GM18868 (cell line): ENCODE measurements around the gene CACNA2D3.

Experiments used
- ATAC-seq: cut with Tn5 transposase; IDR thresholded peaks from one replicate; pipeline ENCODE4 v1.9.1; 2021; ENCODE audit warnings: mild to moderate bottlenecking, moderate library complexity; ENCODE audit not compliant: unreplicated experiment

CACNA2D3 gene

DNA sequence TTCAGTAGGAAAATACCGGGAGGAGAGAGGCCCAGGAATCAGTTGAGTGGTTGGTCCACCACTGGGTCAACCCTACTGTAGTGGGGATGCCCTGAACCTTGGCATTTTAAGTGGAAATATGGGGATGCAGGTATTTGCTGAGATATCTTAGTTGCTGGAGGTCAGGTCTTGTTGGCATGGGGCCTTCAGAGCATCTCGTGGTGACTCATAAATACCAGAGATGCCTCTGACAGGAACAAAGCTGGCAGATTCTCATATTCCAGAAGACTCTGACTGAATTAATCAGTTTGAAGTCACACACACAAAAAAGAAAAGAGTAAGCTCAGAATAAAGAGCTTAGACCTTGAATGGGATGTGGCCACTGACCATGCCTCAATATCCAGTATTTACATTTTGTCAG is 91.6 kb downstream of the CACNA2D3 start:
- ATAC-seq = no peak

DNA sequence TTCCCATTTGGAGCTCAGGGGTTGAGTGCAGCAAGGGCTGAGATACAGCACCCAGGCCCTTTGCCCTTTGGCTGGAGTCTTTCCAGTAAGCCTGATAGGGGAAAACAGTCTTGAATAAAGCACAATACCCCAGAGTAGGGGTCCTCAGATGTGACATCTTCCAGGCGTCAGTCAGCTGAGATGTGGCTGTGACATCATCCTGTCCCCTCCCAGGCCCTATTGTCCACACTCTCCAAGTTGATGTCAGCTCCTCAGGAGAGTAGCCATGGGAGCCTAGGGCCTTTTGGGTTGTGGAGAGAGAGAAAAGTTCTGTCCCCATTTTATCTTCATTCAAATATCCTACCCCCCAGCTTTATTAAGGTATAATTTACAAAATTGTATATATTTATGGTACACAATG is 92.5 kb downstream of the CACNA2D3 start:
- no peak for ATAC-seq

DNA sequence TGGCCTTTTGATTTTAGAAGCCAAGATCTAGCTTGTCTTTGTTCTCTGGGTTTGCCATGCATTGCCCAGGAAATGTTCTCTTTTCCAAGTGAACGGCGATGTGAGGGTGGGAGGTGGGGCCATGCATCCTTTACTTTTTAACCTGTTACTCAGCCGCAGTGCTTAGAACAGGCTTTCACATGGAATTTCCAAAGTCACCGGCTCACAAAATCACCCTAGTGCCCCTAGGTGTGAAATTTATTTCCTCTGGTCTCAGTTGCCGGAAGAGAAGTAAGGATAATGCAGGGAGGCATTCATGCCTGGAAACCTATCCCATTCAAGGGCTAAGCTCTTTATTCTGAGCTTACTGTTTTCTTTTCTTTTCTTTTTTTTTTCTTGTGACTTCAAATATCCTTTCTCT is 93.2 kb downstream of the CACNA2D3 start:
- no peak for ATAC-seq

DNA sequence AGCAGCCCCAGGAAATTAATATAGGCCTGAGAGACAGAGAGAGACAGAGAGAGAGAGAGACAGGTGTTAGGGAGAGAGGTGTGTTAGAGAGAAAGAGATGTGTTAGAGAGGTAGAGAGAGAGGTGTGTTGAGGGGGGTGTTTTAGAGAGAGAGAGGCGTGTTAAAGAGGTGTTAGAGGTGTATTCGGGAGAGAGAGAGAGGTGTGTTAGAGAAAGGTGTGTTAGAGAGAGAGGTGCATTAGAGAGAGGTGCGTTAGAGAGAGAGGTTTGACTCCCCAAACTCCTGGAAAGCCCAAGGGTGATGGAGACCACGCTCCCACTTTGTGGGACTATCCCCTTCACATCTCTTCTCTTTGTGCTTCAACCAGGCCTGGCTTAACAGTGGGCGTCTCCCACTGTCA is 95.5 kb downstream of the CACNA2D3 start:
- ATAC-seq = no peak

DNA sequence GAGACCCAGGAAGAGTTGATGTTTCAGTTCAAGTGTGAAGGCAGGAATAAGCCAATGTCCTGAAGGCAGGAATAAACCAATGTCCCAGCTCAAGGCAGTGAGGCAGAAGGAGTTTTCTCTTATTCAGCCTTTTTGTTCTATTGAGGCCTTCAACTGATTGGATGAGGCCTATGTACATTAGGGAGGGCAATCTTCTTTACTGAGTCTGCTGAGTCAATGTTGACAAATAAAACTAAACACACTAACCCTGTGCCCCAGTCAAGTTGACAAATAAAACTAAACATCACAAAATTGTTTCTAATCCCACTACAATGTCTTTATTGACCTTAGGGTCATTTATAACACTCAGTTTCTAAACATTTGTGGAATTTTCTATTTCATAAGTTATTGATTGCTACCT is 100.0 kb downstream of the CACNA2D3 start:
- ATAC-seq = no peak

DNA sequence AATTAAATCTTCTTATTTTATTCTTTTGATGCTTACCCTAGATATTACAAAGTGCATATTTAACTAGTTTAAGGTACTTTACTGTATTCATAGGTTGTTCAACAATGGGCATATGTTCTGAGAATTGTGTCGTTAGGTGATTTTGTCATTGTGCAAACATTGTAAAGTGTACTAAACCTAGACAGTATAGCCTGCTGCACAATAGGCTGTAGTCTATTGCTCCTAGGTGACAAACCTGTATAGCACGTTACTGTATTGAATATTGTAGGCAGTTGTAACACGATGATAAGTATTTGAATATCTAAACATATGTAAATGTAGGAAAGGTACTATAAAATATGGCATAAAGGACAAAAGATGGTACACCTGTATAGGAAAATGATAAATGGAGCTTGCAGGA is 100.7 kb downstream of the CACNA2D3 start:
- no peak for ATAC-seq

DNA sequence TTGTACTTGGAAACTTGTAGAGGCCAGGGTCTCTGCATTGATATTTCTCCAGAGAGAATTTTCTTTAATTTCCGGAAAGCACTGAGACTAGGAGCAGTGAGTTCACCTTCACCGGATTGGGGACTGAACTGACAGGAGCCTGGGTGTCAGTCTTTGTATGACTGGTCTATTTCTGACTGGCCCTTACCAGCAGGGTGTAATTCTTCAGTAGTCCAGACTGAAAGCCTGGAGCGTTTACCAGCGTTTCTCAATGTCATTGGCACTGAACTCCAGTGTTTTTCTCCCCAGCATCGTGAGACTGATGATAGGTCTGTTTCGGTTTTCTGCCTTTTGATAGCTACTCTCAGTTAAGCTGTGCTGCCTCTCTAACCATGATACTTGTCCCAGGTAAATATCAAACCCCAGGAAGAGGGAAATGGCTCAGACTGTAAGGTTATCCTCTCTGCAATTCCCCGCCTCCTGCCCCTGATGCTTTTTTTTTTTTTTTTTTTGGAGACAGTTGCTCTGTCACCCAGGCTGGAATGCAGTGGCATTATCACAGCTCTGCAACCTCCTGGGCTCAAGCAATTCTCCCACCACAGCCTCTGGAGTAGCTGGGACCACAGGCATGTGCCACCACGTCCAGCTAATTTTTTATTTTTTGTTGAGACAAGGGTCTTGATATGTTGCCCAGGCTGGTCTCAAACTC is 103.6 kb downstream of the CACNA2D3 start:
- no peak for ATAC-seq

DNA sequence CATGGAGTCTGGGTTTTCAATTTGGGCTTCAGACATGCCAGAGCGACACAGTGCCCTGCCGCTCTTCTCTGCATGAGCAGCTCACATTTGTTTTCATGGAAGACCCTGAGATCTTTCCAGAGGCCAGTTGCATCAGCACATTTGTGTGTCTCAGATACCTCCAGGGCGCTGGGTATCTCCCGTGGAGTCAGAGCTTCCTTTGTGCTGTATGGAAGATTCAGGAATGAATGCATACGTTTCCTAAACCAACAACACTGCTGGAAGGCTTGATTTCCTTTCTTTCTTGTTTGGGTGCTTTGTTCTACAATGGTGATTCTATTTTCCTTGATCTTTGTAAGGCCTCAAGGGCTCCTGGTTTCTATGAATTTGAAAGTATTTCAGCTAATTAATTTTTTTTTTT is 106.5 kb downstream of the CACNA2D3 start:
- no peak for ATAC-seq

DNA sequence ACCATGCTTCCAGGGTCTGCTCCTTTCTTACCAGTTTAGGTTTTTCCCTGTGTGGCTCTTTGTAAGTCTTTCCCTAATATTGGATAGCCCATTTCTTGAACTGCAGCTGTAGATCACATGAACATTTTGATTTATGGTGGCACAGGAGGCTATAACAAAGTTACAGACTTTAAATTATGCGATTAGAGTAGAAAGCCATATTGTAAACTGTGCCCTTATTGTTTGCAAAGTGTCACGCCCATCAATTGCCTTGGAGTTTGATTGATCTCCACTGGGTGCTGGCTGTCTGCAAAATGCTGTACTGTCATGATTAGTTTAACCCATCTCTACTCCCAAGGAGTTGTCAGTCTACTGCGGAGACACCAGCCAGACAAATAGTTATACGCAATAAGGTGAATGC is 110.3 kb downstream of the CACNA2D3 start:
- no peak for ATAC-seq

DNA sequence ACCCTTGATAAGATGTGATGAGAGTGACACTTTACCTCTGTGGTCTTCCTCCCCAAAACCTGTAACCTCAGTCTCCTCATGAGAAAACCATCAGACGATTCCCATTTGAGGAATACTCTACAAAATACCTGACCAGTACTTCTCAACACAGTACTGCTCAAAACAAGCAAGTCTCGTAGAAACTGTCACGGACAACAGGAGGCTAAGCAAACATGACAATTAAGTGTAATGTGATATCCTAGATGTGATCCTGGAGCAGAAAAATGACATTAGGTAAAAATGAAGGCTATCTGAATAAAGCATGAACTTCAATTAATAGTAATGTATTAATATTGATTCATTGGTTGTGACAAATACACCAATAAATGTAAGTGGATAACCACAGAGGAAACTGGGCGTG is 113.6 kb downstream of the CACNA2D3 start:
- ATAC-seq = no peak

DNA sequence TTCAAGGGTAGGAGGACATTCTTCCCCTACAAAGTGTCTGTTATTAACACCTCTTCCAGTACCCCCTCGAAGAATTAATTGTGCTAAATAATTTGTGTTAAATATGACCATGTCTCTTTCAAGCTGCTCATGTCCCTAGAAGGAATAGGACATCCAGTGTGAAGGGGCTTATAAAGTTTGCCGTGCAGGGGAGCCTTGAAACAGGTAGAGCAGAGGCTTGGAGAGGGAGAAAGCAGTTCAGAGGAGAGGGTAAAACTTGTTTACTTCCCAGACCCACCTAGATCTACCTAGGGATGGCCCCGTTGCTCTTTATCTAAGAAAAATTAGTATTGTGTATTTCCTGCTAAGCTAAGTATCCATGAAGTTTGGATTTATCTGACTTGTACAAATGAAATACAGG is 114.8 kb downstream of the CACNA2D3 start:
- no peak for ATAC-seq

DNA sequence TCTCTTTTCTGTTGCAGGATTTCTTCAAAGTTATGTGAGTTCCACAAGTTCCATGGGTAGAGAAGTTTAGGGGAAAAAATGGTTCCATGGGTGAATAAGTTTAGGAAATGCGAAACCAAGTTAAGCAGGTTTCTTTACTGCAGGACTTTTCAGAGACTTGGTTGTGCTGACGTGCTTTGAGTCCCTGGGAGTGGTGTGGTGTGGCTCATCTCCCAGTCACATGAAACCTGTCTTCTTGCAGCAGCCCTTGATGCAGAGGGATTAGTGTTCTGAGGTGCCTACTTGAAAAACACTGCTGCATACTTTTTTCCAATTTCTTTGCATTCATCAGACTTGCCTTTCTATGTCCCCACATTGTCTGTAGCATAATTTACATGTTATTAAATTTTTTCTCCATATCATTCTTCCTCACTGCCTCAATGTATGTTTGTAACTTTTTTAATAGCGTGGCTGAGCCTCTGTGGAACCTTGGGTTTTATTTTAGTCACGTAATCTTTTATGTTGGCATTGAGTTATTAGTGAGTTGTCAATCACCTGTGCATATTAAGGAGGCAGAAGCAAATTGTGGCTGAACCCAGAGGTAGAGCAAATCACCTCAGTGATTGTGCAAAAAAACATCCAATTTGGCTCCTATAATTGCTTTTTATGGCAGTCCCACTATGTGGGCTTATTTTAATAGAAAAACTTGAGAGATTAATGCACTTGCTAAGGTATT is 115.6 kb downstream of the CACNA2D3 start:
- no peak for ATAC-seq

DNA sequence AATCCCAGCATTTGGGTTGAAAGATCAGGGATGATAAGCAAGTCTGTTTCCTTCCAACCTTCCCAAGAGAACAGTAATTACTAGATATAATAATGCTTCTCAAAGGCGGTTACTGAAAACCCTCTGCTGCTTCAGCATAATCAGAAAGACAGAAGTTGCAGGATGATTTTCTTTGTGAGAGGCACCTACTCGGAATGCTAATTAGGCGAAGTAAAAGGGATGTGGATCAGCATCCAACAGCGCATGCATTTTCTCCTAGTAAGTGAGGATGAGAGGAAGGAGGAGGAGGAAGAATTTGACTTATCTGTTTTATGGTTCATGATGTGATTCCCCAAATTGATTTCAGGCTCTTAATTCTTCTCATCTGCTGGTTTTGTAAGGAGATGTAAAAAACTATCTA is 118.0 kb downstream of the CACNA2D3 start:
- ATAC-seq = no peak

DNA sequence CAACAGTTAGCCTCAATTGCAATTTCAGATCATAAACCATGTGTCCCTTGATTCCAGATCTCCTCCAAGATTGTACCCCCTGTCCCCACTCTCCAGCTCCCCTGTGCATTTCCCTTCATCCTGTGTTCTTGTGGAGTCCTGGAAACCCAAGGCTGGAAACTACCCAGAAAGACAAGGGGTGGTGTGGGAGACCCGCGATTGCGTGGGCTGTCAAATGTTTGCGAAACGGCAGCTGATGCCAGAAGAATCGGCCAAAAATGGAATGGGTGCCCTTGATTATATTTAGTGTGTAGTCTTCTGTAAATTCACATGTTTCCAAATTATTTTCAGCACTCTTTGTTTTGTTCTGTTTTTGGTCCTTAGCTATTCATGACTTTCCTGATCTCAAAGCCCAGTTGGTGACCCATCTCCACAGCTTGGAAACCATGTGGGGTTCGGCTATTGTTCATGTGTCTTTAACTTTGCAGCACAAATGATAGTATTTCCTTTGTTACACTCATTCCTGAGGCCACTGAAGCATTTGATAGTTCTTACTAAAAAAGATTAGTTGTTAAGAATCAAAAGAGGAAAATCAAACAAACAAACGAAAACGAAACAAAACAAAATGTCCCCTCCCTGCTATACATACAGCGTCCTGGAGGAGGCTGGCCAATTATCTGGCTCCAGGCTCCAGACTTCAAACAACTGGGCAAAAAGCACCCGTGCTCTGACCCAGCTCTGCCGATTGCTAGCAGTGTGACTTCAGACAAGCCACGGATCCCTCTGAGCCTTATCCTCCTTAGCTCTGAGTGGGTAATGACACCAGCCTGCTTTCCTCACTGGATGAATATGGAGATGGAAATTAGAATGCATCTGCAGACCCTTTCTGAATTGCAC is 120.9 kb downstream of the CACNA2D3 start:
- no peak for ATAC-seq

DNA sequence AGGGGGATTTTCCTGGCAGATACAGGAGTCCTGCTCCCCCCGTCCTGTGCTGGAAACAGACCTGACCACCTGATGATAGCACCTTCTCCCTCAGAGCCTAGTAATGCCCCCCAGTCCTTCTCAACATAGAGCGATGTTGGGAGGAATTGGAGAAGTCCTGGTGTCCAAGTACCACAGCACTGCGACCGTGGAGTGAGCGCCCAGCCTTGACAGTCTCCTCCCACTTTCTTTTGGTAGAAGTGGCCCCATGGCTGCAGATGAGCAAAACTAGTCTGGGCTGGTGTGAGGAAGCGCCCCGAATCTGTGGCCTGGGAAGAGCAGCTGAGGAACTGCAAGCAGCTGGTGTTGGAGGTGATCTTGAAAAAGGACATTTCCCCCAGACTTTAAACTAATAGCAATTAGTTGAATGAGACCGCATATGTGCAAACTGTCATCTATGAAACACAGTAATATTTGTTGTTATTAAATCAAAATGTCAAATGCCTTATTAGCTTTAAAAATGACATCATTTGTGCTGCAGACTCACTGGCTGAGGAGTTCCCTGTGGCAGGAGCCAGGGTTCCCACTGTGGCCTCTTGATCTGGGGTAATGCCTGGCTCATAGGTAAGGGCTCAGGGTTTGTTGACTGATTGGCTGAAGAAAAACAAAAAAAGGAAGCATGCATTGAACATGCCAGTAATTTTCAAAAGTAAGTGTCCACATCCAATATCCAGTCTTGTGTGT is 121.8 kb downstream of the CACNA2D3 start:
- no peak for ATAC-seq

DNA sequence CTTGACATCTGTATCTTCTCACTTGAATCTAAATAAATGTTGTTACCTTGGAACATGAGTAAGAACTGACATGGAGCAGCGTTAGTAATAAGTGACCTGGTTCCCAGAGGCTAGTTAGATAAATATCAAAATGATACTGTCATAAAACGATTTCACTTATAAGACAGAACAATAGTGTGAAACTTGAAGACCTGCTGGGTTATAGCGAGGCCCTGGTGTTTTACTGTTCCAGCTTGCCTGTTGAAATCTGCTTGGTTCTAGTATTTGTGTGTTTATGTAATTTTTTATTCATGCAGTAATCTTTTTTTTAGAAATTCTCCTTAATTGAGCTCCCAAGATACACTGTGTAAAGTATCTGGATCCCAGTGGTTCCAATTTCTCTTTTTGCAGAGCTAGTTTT is 129.4 kb downstream of the CACNA2D3 start:
- no peak for ATAC-seq

DNA sequence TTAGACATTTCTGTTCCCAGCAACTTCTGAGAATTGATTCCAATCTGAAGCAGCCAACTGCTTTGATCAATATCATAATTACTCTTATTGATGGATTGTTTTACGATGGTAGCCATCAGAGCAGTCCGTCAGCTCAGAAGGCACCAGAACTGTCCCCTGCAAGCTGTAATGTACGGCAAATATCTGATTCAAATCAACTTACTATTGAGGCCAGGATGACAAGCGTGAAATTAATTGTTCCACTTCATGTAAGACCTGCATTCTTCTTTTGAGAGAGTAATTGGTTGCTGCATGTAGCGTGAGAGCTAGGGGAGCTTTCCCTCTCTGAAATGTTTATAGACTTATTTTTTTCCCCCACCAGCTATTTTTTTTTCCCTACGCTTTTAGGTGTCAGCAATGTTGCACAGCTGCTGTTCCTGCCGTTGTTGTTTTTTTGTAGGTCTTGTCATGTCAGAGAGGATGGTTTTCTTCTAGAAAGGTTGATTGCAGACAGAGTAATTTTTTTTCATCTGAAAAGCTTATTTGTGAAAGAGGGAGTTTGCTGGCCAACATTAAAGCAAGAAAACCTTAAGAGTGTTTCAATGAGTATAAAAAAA is 134.9 kb downstream of the CACNA2D3 start:
- no peak for ATAC-seq

DNA sequence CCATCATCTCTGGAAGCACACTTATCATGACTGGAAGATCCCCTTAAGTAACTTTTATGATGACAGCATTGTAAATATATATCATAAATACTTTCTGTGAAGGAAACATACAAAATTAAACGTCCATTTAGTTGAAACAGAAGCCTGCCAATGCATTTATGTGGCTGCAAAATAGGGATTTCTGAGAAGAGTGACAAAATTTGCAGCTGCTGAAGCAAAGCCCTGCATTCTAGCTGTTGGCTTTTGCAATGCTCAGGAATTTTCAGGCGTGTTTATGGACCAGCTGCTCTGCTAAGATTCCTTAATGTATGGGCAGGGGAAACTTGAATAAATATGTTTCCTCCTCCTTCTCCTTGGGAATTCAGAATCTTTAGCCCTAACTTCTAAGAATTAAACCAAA is 137.3 kb downstream of the CACNA2D3 start:
- ATAC-seq = no peak

DNA sequence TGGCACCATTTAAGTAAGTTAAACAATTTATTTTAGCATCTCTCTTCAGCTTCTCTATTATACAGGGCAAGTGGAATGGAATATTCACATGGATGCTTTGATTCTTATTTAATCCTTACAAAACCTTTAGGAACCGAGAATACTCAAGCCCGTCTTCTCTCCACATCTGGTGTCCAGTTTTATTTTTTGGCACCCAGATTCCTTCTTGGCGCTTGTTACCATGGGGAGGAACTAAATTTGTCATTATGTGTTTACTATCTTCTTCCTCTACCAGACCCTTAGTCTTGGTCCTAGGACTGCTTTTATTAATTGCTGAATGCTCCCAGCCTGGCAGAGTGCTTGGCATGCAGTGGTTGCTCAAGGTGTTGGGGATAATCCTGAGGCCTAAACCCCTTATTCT is 138.8 kb downstream of the CACNA2D3 start:
- no peak for ATAC-seq

DNA sequence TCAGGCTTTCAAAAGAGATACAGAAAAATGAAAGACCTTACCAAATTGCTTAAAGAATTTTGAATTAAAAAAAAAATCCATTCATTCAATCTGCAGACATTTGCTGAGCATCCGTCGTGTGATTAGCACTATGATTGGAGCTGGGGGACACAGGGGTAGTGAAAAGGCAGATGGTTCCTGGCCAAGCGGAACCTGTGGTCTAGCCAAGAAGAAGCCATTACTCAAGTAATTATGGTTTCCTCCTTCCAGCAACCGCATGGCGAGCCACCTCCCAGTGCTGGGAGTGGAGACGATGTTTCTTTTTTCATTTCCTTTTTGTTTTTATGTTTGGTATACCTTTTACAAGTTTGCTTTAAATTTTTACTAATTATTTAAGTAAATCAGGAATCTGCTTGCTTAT is 140.2 kb downstream of the CACNA2D3 start:
- no peak for ATAC-seq

DNA sequence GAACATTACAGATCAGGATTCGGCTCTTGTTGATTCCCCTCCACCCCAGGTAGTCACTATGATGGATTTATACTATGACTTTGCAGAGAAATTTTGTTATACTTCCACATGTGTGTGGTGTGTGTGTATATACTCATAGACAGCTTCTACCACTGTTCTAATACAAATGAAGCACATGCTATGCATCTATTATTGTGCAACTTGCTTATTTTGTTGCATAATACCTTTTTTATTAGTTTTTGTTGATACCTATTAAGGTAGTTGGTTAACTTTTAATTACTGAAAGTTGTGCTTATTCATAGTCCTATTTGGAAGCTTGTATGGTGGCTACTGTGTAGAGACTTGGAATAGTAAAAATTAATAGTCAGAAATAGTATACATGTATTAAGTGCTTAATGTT is 140.6 kb downstream of the CACNA2D3 start:
- ATAC-seq = no peak
